Upper lobe of right lung (tissue), 1 donor: ENCODE measurements around the gene KRT76. TPM values are rescaled to one million over a fixed set of nuclear protein-coding genes. Genes with fewer than 3 reads are reported as not detected.

ENCODE experiments used
- ATAC-seq: fragments of 200-7000 bp; cut with Tn5 transposase; one replicate; pipeline ENCODE4 v1.9.1; 2020; ENCODE audit warnings: mild to moderate bottlenecking, moderate library complexity
- DNase-seq: peaks from one replicate; pipeline ENCODE4 v3.0.0-alpha.2; 2020
- H3K27ac ChIP-seq: fragments of 200-600 bp; one replicate; pipeline ENCODE4 v1.8.0; 2022
- H3K27me3 ChIP-seq: fragments of 200-600 bp; one replicate; pipeline ENCODE4 v1.8.0; 2022; ENCODE audit warnings: mild to moderate bottlenecking
- H3K36me3 ChIP-seq: fragments of 200-600 bp; one replicate; pipeline ENCODE4 v1.8.0; 2022
- H3K4me1 ChIP-seq: fragments of 200-600 bp; one replicate; pipeline ENCODE4 v1.8.0; 2022
- H3K4me3 ChIP-seq: fragments of 200-600 bp; one replicate; pipeline ENCODE4 v1.8.0; 2022; ENCODE audit warnings: mild to moderate bottlenecking
- H3K9me3 ChIP-seq: fragments of 200-600 bp; one replicate; pipeline ENCODE4 v1.8.0; 2022
- CTCF ChIP-seq: fragments of 200-600 bp; IDR thresholded peaks from one replicate; pipeline ENCODE4 v1.8.0; 2022; ENCODE audit warnings: antibody characterized with exemption
- intact Hi-C: fragments of 100-400 bp; cut with DNase I; formaldehyde crosslinking; loops from one replicate; pipeline ENCODE4 v1.11.0; 2022
- total RNA-seq: library from RNA; stranded (reverse); fragmentation: NEBNext Ultra II Directional; extraction: Animal tissue kit (Norgen Biotek cat#: 25700); gene quantifications from one replicate; pipeline ENCODE4 v1.2.1, GENCODE V29; 2021
- donor health status: DM: no; HTN: yes; CAD: no; lungs with severe emphysema.

KRT76 gene
- total RNA-seq, 1 donor from 2014 or later: not detected

- intact Hi-C loops: no loop called here
- Histone ChIP-seq H3K4me1 (no peaks in the 10 kb centered on the region), H3K27ac (no peak overlapping the region), H3K27me3 (peaks cover 11% of the 10 kb centered on the region), H3K4me3 (no peak overlapping the region), H3K36me3 (no peaks in the 10 kb centered on the region), H3K9me3 (no peaks in the 10 kb centered on the region)
- ATAC-seq (no peak), DNase-seq (no peak)
- no peak for TF ChIP-seq CTCF
Measured at GRCh38 chr12:52748578-52748977, 28.6 kb downstream of the KRT76 start.

GRCh38 chr12:52745554-52745953, 31.6 kb downstream of the KRT76 start:
- intact Hi-C loops: no loop called here
- Histone ChIP-seq H3K36me3 (no peaks in the 10 kb centered on the region), H3K27ac (no peak overlapping the region), H3K4me1 (no peaks in the 10 kb centered on the region), H3K9me3 (no peaks in the 10 kb centered on the region), H3K4me3 (no peak overlapping the region), H3K27me3 (peaks cover 5% of the 10 kb centered on the region)
- DNase-seq: no peak
- no peak for ATAC-seq
- no peak for TF ChIP-seq CTCF

- Histone ChIP-seq H3K4me3 (no peak overlapping the region), H3K36me3 (no peaks in the 10 kb centered on the region), H3K4me1 (no peaks in the 10 kb centered on the region), H3K27me3 (peaks cover 5% of the 10 kb centered on the region), H3K9me3 (no peaks in the 10 kb centered on the region), H3K27ac (no peak overlapping the region)
- intact Hi-C loops: no loop called here
- ATAC-seq (no peak), DNase-seq (no peak)
- TF ChIP-seq CTCF: no peak
Measured at GRCh38 chr12:52744493-52745156, 32.5 kb downstream of the KRT76 start.

GRCh38 chr12:52742822-52743457, 34.2 kb downstream of the KRT76 start:
- no peak for TF ChIP-seq CTCF
- Histone ChIP-seq H3K36me3 (no peaks in the 10 kb centered on the region), H3K4me3 (no peak overlapping the region), H3K27me3 (peaks cover 5% of the 10 kb centered on the region), H3K4me1 (no peaks in the 10 kb centered on the region), H3K27ac (no peak overlapping the region), H3K9me3 (no peaks in the 10 kb centered on the region)
- ATAC-seq (no peak), DNase-seq (no peak)
- intact Hi-C loops: no loop called here

GRCh38 chr12:52742196-52742580, 35.0 kb downstream of the KRT76 start:
- Histone ChIP-seq H3K9me3 (no peaks in the 10 kb centered on the region), H3K27ac (no peak overlapping the region), H3K27me3 (peaks cover 5% of the 10 kb centered on the region), H3K4me1 (no peaks in the 10 kb centered on the region), H3K36me3 (no peaks in the 10 kb centered on the region), H3K4me3 (no peak overlapping the region)
- intact Hi-C loops: no loop called here
- TF ChIP-seq CTCF: no peak
- ATAC-seq: no peak
- DNase-seq: no peak
